Activated T-helper 2 cell treated with anti-CD3 and anti-CD28 coated beads, Interferon-gamma antibody, Interleukin-2, Interleukin-4, amounts not matched to agents 10 μg/mL and 5 μg/mL and 100 μg/mL, durations not matched to agents 14 hours and 24 hours and 36 hours (primary cell): ENCODE results near the gene SORCS2. TPM values are rescaled to one million over a fixed set of nuclear protein-coding genes. Genes with fewer than 3 reads are reported as not detected.

ENCODE experiments used
- DNase-seq: peaks from one replicate; pipeline ENCODE4 v3.0.0; 2021; ENCODE audit warnings: low spot score
- H3K27ac Mint-ChIP-seq: one replicate; pipeline ENCODE4 v1.8.0; 2021; ENCODE audit warnings: mixed read lengths
- H3K27me3 Mint-ChIP-seq: one replicate; pipeline ENCODE4 v1.8.0; 2021; ENCODE audit warnings: low read depth, mixed read lengths
- H3K36me3 Mint-ChIP-seq: one replicate; pipeline ENCODE4 v1.8.0; 2021; ENCODE audit warnings: low read depth, mixed read lengths
- H3K4me1 Mint-ChIP-seq: one replicate; pipeline ENCODE4 v1.8.0; 2021; ENCODE audit warnings: low read depth, mixed read lengths
- H3K4me3 Mint-ChIP-seq: one replicate; pipeline ENCODE4 v1.8.0; 2021; ENCODE audit warnings: low read depth, mild to moderate bottlenecking, moderate library complexity, mixed read lengths
- H3K9me3 Mint-ChIP-seq: one replicate; pipeline ENCODE4 v1.8.0; 2021; ENCODE audit warnings: mixed read lengths
- intact Hi-C: fragments of 100-400 bp; cut with micrococcal nuclease; formaldehyde crosslinking; loops from one replicate; pipeline ENCODE4 v1.15.1; 2023
- total RNA-seq: library from RNA; stranded (reverse); gene quantifications from 2 replicates; pipeline ENCODE4 v1.2.3, GENCODE V29; 2022

Gene SORCS2
- total RNA-seq, 1 donor from 2014 or later, result 0.02 TPM

- intact Hi-C loops, result loop anchor here (1.0 kb wide), 1 partner anchor 32 kb away; no protein-coding TSS in a partner anchor
- Mint-ChIP-seq H3K27me3 (no peaks in the 10 kb centered on the region), H3K27ac (peak overlapping the region; percentile 43), H3K4me1 (peaks cover 13% of the 10 kb centered on the region), H3K9me3 (no peaks in the 10 kb centered on the region), H3K4me3 (no peak overlapping the region), H3K36me3 (peaks cover 21% of the 10 kb centered on the region)
- no peak for DNase-seq
Measured at GRCh38 chr4:7770224-7771050, 578.1 kb downstream of the SORCS2 start.

- intact Hi-C loops, result no loop called here
- Mint-ChIP-seq H3K4me1 (peaks cover 13% of the 10 kb centered on the region), H3K36me3 (peaks cover 21% of the 10 kb centered on the region), H3K9me3 (no peaks in the 10 kb centered on the region), H3K4me3 (no peak overlapping the region), H3K27me3 (no peaks in the 10 kb centered on the region), H3K27ac (peak overlapping the region; percentile 43)
- DNase-seq, result no peak
Measured at GRCh38 chr4:7771056-7771455, 578.7 kb downstream of the SORCS2 start.

- no peak overlapping the region for H3K27ac Mint-ChIP-seq
- no peak for DNase-seq
- no peaks in the 10 kb centered on the region for H3K27me3 Mint-ChIP-seq
- peaks cover 21% of the 10 kb centered on the region for H3K36me3 Mint-ChIP-seq
- intact Hi-C loops, result no loop called here
- H3K9me3 Mint-ChIP-seq, result no peaks in the 10 kb centered on the region
- no peak overlapping the region for H3K4me3 Mint-ChIP-seq
- H3K4me1 Mint-ChIP-seq, result peaks cover 13% of the 10 kb centered on the region
Measured at GRCh38 chr4:7771541-7772507, 579.5 kb downstream of the SORCS2 start.

GRCh38 chr4:7772711-7773385 is 580.5 kb downstream of the SORCS2 start:
- Mint-ChIP-seq H3K36me3 (peaks cover 27% of the 10 kb centered on the region), H3K4me3 (no peak overlapping the region), H3K9me3 (no peaks in the 10 kb centered on the region), H3K27me3 (no peaks in the 10 kb centered on the region), H3K4me1 (peaks cover 14% of the 10 kb centered on the region), H3K27ac (no peak overlapping the region)
- DNase-seq, result no peak
- intact Hi-C loops, result no loop called here

GRCh38 chr4:7773401-7774180 is 581.3 kb downstream of the SORCS2 start:
- Mint-ChIP-seq H3K27ac (no peak overlapping the region), H3K4me1 (peaks cover 14% of the 10 kb centered on the region), H3K36me3 (peaks cover 30% of the 10 kb centered on the region), H3K4me3 (no peak overlapping the region), H3K9me3 (no peaks in the 10 kb centered on the region), H3K27me3 (no peaks in the 10 kb centered on the region)
- intact Hi-C loops, result no loop called here
- DNase-seq, result no peak

- intact Hi-C loops, result no loop called here
- Mint-ChIP-seq H3K36me3 (peaks cover 36% of the 10 kb centered on the region), H3K9me3 (no peaks in the 10 kb centered on the region), H3K4me3 (no peak overlapping the region), H3K4me1 (peaks cover 23% of the 10 kb centered on the region), H3K27ac (no peak overlapping the region), H3K27me3 (no peaks in the 10 kb centered on the region)
- no peak for DNase-seq
Measured at GRCh38 chr4:7774301-7775294, 582.3 kb downstream of the SORCS2 start.

DNA sequence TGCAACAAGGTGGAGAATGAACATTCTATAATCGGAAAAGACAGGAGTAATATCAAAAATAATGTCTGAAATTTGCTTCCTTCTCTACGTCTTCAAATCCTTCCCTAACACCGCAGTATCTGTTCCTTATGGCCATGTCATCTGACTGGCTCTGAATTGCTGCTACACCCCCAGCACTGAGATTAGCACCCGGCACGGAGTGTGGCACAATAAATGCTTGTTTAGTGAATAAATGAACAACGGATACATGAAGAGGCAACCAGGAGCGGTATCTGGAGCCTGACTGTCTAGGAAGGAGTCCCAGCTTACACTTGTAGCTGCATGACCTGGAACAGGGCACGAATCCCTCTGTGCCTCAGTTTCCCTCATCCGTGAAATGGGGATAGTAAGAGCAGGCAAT is 583.1 kb downstream of the SORCS2 start:
- H3K27ac Mint-ChIP-seq, result no peak overlapping the region
- H3K36me3 Mint-ChIP-seq, result peaks cover 39% of the 10 kb centered on the region
- intact Hi-C loops, result no loop called here
- H3K4me3 Mint-ChIP-seq, result no peak overlapping the region
- H3K9me3 Mint-ChIP-seq, result no peaks in the 10 kb centered on the region
- no peak for DNase-seq
- H3K4me1 Mint-ChIP-seq, result peaks cover 24% of the 10 kb centered on the region
- H3K27me3 Mint-ChIP-seq, result no peaks in the 10 kb centered on the region

DNA sequence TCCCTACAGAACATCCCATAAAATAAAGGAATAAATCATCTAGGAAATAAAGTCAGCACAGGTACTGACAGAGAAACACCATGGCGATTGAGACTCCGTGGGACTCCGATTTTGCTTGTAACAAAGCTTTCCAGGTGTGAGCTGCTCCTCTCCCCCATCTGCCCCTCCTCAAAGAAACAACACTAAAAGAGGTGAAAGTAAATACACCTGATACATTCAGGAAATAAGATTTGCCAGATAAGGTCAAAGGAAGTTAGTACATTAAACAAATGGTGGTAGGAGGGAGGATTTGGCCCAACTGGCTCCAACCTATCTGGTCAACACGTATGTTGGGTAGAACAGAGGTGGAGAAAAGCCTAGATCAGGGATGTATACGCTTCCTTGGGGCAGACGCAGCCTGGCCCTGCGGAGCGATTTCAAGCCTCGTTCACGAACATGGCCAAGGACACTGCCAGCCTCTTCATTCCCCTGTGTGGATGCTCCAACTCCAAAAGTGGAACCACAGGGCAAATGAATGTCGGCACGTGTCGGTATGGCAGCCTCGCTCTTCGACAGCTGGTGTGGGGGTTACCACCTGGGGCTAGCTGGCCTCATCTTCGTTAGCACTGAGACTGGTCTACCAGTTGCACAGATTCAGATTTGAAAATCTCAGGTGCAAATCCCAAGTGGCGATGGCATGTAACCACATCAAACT is 584.8 kb downstream of the SORCS2 start:
- Mint-ChIP-seq H3K27me3 (no peaks in the 10 kb centered on the region), H3K4me3 (no peak overlapping the region), H3K9me3 (no peaks in the 10 kb centered on the region), H3K36me3 (peaks cover 40% of the 10 kb centered on the region), H3K27ac (no peak overlapping the region), H3K4me1 (peaks cover 30% of the 10 kb centered on the region)
- no peak for DNase-seq
- intact Hi-C loops, result no loop called here

DNA sequence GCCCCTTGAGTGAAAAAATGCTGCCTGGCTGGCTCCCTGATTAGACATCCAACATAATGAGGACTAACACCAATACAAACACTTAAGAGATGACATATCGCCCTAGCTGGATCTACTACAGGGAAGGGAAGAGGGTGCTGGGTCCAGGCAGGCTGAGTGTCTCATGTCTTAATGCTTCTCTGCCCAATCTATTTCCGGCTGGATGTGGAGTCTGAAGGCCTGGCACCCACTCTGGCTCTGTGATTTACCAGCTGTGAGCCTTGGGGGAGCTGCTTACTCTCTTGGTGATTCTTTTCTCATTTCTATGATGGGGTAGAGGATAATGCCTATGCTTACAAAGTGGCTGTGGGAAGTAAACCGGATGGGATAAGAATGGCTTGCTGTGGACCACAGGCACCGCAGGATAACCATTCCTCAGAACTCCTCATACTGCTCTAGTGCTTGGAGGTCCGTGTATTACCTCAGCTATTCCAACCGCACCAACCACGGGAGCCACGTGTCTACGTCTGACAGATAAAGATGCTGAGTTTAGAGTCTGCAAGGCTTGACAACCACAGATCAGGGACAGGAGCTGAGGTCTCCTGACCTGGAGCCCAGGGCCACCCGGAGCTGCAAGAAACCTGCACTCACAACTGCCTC is 585.7 kb downstream of the SORCS2 start:
- Mint-ChIP-seq H3K36me3 (peaks cover 32% of the 10 kb centered on the region), H3K9me3 (no peaks in the 10 kb centered on the region), H3K27ac (no peak overlapping the region), H3K27me3 (no peaks in the 10 kb centered on the region), H3K4me3 (no peak overlapping the region), H3K4me1 (peaks cover 34% of the 10 kb centered on the region)
- DNase-seq, result no peak
- intact Hi-C loops, result no loop called here

DNA sequence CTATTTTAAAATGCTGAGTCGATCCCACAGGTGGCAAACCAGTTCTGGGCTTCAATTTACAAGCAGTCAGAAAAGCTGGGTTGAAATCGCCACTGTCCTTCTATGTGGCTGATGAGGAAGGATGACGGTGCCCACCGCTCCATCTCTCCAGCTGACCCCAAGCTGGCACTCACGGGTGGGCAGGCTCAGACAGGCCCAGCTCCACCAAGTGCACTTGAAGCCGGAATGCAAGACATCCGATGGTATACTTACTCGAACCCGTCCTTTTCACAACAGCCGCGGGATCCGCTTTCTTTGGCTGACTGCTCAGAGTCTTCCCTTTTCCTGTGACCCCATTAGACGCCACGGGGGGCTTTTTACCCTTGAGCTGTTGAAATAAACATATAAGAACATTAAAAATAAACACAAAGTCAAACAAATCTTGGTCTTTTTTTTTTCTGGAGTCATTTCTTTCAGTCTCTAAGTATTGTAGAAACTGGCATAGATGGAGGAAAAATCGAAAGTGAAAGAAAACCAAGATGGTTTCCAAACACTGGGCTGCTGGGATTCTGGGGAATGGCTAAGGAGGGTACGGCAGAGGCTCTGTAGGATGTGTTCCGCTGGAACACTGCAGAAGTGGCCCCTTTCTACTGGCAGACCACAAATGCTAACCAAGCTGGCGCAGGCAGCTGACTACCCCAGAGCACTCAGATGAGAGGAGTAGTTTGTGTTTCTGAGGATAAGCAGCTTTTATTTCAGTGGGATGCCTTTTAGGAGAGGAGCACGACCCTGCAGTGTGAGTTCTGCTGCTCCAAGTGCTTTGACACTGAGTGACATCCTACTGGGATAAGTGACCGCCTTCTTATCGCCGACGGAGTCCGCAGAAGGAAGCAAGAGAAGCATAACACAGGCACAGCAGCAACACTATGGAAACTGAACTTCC is 586.4 kb downstream of the SORCS2 start:
- H3K27ac Mint-ChIP-seq, result no peak overlapping the region
- DNase-seq, result no peak
- peaks cover 33% of the 10 kb centered on the region for H3K36me3 Mint-ChIP-seq
- H3K9me3 Mint-ChIP-seq, result no peaks in the 10 kb centered on the region
- no peaks in the 10 kb centered on the region for H3K27me3 Mint-ChIP-seq
- H3K4me1 Mint-ChIP-seq, result peaks cover 34% of the 10 kb centered on the region
- no peak overlapping the region for H3K4me3 Mint-ChIP-seq
- intact Hi-C loops, result no loop called here
